CD4-positive, alpha-beta memory T cell (primary cell): ENCODE measurements around the gene CCDC192. TPM values are rescaled to one million over a fixed set of nuclear protein-coding genes. Genes with fewer than 3 reads are reported as not detected.
"Not testable (repeated sequence)": the region's sequence is repeated elsewhere in the genome, so short reads cannot be mapped to it uniquely, and the experiment has no call there.

Experiments
- CTCF ChIA-PET: fragments of 350-600 bp; sonication (Branson Sonifier 250); formaldehyde crosslinking; loops from one replicate; lab custom pipeline; 2021; ENCODE audit warnings: inconsistent platforms; ENCODE audit not compliant: partially characterized antibody; lab: Charles Lee
- POLR2A ChIA-PET: fragments of 350-600 bp; sonication (Branson Sonifier 250); formaldehyde crosslinking; loops from one replicate; lab custom pipeline; 2021; ENCODE audit not compliant: partially characterized antibody; lab: Charles Lee
- DNase-seq, 5 donors: peaks; one replicate each; pipeline versions ENCODE4 v3.0.0 to v3.0.0-alpha.2; 2020 to 2022; ENCODE audit warnings: mixed read lengths in 1 of 5
- H3K27ac ChIP-seq: one replicate; pipeline ENCODE4 v1.7.0; 2013; ENCODE audit warnings: low read depth, low read length
- H3K27me3 ChIP-seq: 2 replicates; pipeline ENCODE4 v1.7.0; 2013; ENCODE audit warnings: mild to moderate bottlenecking, low read length, moderate library complexity; ENCODE audit not compliant: insufficient read depth
- H3K36me3 ChIP-seq: 2 replicates; pipeline ENCODE4 v1.7.0; 2013; ENCODE audit warnings: mild to moderate bottlenecking, low read length, moderate library complexity; ENCODE audit not compliant: insufficient read depth
- H3K4me1 ChIP-seq: 2 replicates; pipeline ENCODE4 v1.7.0; 2013; ENCODE audit warnings: mild to moderate bottlenecking, low read length, moderate library complexity; ENCODE audit not compliant: insufficient read depth
- H3K4me3 ChIP-seq, 2 donors: one replicate each; pipeline ENCODE4 v1.7.0; 2013; ENCODE audit warnings: low read length in 2 of 2, mild to moderate bottlenecking in 1 of 2
- H3K9me3 ChIP-seq, 2 donors: one replicate each; pipeline ENCODE4 v1.7.0; 2013; ENCODE audit warnings: low read length in 2 of 2, control low read depth in 1 of 2; ENCODE audit not compliant: control insufficient read depth in 1 of 2
- H3K27ac Mint-ChIP-seq, 7 donors: one replicate each; pipeline ENCODE4 v1.8.0; 2020 to 2021; ENCODE audit warnings: mixed read lengths in 7 of 7, mild to moderate bottlenecking in 6 of 7, inconsistent platforms in 3 of 7, moderate library complexity in 3 of 7
- H3K27me3 Mint-ChIP-seq, 2 donors: one replicate each; pipeline ENCODE4 v1.8.0; 2020 to 2021; ENCODE audit warnings: mixed read lengths in 2 of 2
- H3K36me3 Mint-ChIP-seq, 2 donors: one replicate each; pipeline ENCODE4 v1.8.0; 2020 to 2021; ENCODE audit warnings: mixed read lengths in 2 of 2, inconsistent platforms in 1 of 2, mild to moderate bottlenecking in 1 of 2
- H3K4me1 Mint-ChIP-seq, 4 donors: one replicate each; pipeline ENCODE4 v1.8.0; 2020 to 2021; ENCODE audit warnings: mixed read lengths in 4 of 4, mild to moderate bottlenecking in 1 of 4
- H3K4me3 Mint-ChIP-seq, 8 donors: one replicate each; pipeline ENCODE4 v1.8.0; 2020 to 2021; ENCODE audit warnings: mixed read lengths in 8 of 8, mild to moderate bottlenecking in 7 of 8, moderate library complexity in 6 of 8, inconsistent platforms in 3 of 8
- H3K9me3 Mint-ChIP-seq, 8 donors: one replicate each; pipeline ENCODE4 v1.8.0; 2020 to 2021; ENCODE audit warnings: mixed read lengths in 8 of 8, mild to moderate bottlenecking in 5 of 8, inconsistent platforms in 3 of 8, moderate library complexity in 1 of 8
- intact Hi-C: fragments of 100-400 bp; cut with micrococcal nuclease; formaldehyde crosslinking; loops from one replicate; pipeline ENCODE4 v1.15.1; 2023
- polyA plus RNA-seq, 2 donors: library from polyadenylated mRNA; unstranded; fragments of 300-500 nt; fragmentation: Illumina TruSeq; gene quantifications; one replicate each; pipeline ENCODE4 v1.2.3, GENCODE V29; 2021
- total RNA-seq, 2 experiments: library from RNA; stranded (reverse); gene quantifications; one replicate each; pipeline ENCODE4 v1.2.3, GENCODE V29; 2021

Gene CCDC192
- total and polyA plus RNA-seq, 4 experiments from 2014 or later: not detected

DNA sequence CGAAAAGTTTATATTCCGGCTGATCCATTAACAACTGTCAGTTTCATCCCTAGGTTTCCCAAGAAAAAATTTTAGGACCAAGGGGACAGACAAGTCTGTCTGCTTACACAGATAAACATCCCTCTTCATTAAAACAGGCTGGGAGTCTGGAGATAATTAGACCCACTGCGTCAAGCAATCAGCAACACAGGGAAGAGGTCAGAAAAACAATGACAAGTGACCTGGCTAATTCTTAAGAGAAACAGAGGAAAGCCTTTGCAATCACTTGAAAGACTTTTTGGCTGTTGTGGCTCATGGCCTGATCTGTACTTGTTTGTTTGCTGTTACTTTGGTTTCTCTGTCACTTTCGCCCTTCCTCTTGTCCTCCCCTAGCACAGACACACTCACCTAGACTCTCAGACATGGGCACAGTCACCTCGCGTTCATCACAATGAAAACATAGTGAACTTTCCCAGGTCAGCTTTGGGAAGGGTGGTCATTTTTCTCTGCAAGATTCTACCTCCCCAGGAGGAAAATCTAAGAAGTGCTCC is 2.9 kb upstream of the CCDC192 start:
- intact Hi-C loops: no loop called here
- H3K4me3 Mint-ChIP-seq: no peak overlapping the region
- H3K4me1 Mint-ChIP-seq: no peaks in the 10 kb centered on the region
- H3K36me3 Mint-ChIP-seq: no peaks in the 10 kb centered on the region
- H3K9me3 ChIP-seq: no peaks in the 10 kb centered on the region
- no peak overlapping the region for H3K27ac ChIP-seq
- H3K9me3 Mint-ChIP-seq: peaks cover 0 to 2% (median 0%) of the 10 kb centered on the region in 8 donors
- H3K4me1 ChIP-seq: no peaks in the 10 kb centered on the region
- H3K27me3 ChIP-seq: no peaks in the 10 kb centered on the region
- POLR2A ChIA-PET: no interaction called here
- peaks cover 4 to 5% of the 10 kb centered on the region in 2 donors for H3K27me3 Mint-ChIP-seq
- H3K36me3 ChIP-seq: no peaks in the 10 kb centered on the region
- no peak for DNase-seq
- CTCF ChIA-PET: no interaction called here
- no peak overlapping the region for H3K4me3 ChIP-seq
- no peak overlapping the region for H3K27ac Mint-ChIP-seq

- Mint-ChIP-seq H3K36me3 (no peaks in the 10 kb centered on the region), H3K4me3 (no peak overlapping the region), H3K9me3 (peaks cover 0 to 3% (median 0%) of the 10 kb centered on the region in 8 donors), H3K27me3 (peaks cover 5 to 6% of the 10 kb centered on the region in 2 donors), H3K27ac (no peak overlapping the region), H3K4me1 (no peaks in the 10 kb centered on the region)
- H3K36me3 ChIP-seq: no peaks in the 10 kb centered on the region
- no peaks in the 10 kb centered on the region for H3K4me1 ChIP-seq
- POLR2A ChIA-PET: no interaction called here
- H3K9me3 ChIP-seq: no peaks in the 10 kb centered on the region
- intact Hi-C loops: no loop called here
- no peaks in the 10 kb centered on the region for H3K27me3 ChIP-seq
- no peak overlapping the region for H3K27ac ChIP-seq
- CTCF ChIA-PET: no interaction called here
- DNase-seq: no peak
- H3K4me3 ChIP-seq: no peak overlapping the region
Observed at GRCh38 chr5:127702434-127702833, 757 bp upstream of the CCDC192 start.

GRCh38 chr5:127705120-127705892 is 2.1 kb downstream of the CCDC192 start:
- Histone ChIP-seq H3K9me3 (no peaks in the 10 kb centered on the region), H3K4me1 (no peaks in the 10 kb centered on the region), H3K27ac (no peak overlapping the region), H3K27me3 (no peaks in the 10 kb centered on the region), H3K4me3 (no peak overlapping the region), H3K36me3 (no peaks in the 10 kb centered on the region)
- ChIA-PET POLR2A (no interaction called here), CTCF (no interaction called here)
- H3K4me3 Mint-ChIP-seq: no peak overlapping the region
- no peaks in the 10 kb centered on the region for H3K36me3 Mint-ChIP-seq
- peaks cover 2 to 6% of the 10 kb centered on the region in 2 donors for H3K27me3 Mint-ChIP-seq
- intact Hi-C loops: no loop called here
- H3K9me3 Mint-ChIP-seq: peaks cover 0 to 3% (median 0%) of the 10 kb centered on the region in 8 donors
- DNase-seq: no peak
- H3K27ac Mint-ChIP-seq: no peak overlapping the region
- H3K4me1 Mint-ChIP-seq: no peaks in the 10 kb centered on the region

- Histone ChIP-seq H3K27ac (no peak overlapping the region), H3K36me3 (no peaks in the 10 kb centered on the region), H3K4me1 (no peaks in the 10 kb centered on the region), H3K4me3 (no peak overlapping the region), H3K27me3 (no peaks in the 10 kb centered on the region), H3K9me3 (no peaks in the 10 kb centered on the region)
- Mint-ChIP-seq H3K9me3 (peaks cover 0 to 4% (median 0%) of the 10 kb centered on the region in 8 donors), H3K27ac (no peak overlapping the region), H3K36me3 (no peaks in the 10 kb centered on the region), H3K27me3 (peaks cover 2 to 6% of the 10 kb centered on the region in 2 donors), H3K4me1 (no peaks in the 10 kb centered on the region), H3K4me3 (no peak overlapping the region)
- CTCF ChIA-PET: no interaction called here
- intact Hi-C loops: no loop called here
- POLR2A ChIA-PET: no interaction called here
- DNase-seq: no peak
Observed at GRCh38 chr5:127706691-127707090, 3.5 kb downstream of the CCDC192 start.

- ChIA-PET POLR2A (no interaction called here), CTCF (no interaction called here)
- no peaks in the 10 kb centered on the region for H3K4me1 Mint-ChIP-seq
- no peak for DNase-seq
- intact Hi-C loops: no loop called here
- no peaks in the 10 kb centered on the region for H3K27me3 ChIP-seq
- no peak overlapping the region for H3K4me3 Mint-ChIP-seq
- peaks cover 0 to 4% (median 0%) of the 10 kb centered on the region in 8 donors for H3K9me3 Mint-ChIP-seq
- no peaks in the 10 kb centered on the region for H3K36me3 Mint-ChIP-seq
- no peak overlapping the region for H3K27ac ChIP-seq
- no peaks in the 10 kb centered on the region for H3K4me1 ChIP-seq
- no peaks in the 10 kb centered on the region for H3K36me3 ChIP-seq
- H3K27ac Mint-ChIP-seq: no peak overlapping the region
- H3K27me3 Mint-ChIP-seq: peaks cover 2 to 8% of the 10 kb centered on the region in 2 donors
- H3K9me3 ChIP-seq: no peaks in the 10 kb centered on the region
- no peak overlapping the region for H3K4me3 ChIP-seq
Observed at GRCh38 chr5:127707209-127707608, 4.0 kb downstream of the CCDC192 start.

DNA sequence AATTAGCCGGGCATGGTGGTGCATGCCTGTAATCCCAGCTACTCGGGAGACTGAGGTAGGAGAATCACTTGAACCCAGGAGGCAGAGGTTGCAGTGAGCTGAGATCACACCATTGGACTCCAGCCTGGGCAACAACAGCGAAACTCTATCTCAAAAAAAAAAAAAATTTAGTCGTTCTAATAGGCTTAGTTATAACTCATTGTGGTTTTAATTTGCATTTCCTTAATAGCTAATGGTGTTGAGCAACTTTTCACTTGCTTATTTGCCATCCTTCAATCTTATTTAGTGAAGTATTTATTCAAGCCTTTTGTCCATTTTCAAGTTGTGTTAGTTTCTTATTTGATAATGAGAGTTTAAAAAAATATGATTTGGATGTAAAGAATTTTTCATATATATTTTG is 9.9 kb downstream of the CCDC192 start:
- H3K4me1 ChIP-seq, H3K4me3 Mint-ChIP-seq, H3K36me3 Mint-ChIP-seq, CTCF ChIA-PET, H3K27ac ChIP-seq, H3K36me3 ChIP-seq, POLR2A ChIA-PET, DNase-seq, H3K27me3 ChIP-seq, H3K4me3 ChIP-seq, H3K27me3 Mint-ChIP-seq, H3K9me3 Mint-ChIP-seq, H3K4me1 Mint-ChIP-seq, intact Hi-C loops, H3K27ac Mint-ChIP-seq, H3K9me3 ChIP-seq: not testable (repeated sequence)

DNA sequence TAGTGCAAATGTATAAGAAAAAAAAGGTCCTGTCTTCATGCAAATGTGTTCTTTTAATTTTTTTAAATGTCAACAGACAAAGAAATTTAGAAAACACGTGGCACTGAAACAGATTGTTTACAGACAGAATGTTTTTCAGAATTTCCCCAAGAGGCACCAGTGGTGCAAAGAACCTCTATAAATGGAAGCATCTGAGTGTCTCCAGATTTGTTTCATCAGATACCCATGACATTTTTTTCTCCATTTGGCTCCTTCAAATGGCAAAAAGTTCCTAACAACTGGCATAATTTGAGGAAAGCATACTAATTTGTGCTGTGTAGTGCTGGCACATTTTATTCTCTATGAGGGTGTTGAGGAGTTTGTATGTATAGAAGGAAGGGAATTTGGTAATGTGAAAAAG is 15.0 kb downstream of the CCDC192 start:
- H3K4me3 Mint-ChIP-seq: no peak overlapping the region
- Histone ChIP-seq H3K27me3 (no peaks in the 10 kb centered on the region), H3K27ac (no peak overlapping the region), H3K9me3 (no peaks in the 10 kb centered on the region), H3K36me3 (no peaks in the 10 kb centered on the region), H3K4me1 (no peaks in the 10 kb centered on the region), H3K4me3 (no peak overlapping the region)
- H3K27me3 Mint-ChIP-seq: peaks cover 4 to 11% of the 10 kb centered on the region in 2 donors
- peaks cover 0 to 3% of the 10 kb centered on the region in 2 donors for H3K36me3 Mint-ChIP-seq
- no peak for DNase-seq
- ChIA-PET CTCF (no interaction called here), POLR2A (no interaction called here)
- intact Hi-C loops: no loop called here
- no peaks in the 10 kb centered on the region for H3K4me1 Mint-ChIP-seq
- no peak overlapping the region for H3K27ac Mint-ChIP-seq
- peaks cover 3 to 16% (median 9%) of the 10 kb centered on the region in 8 donors for H3K9me3 Mint-ChIP-seq
